Parathyroid adenoma (tissue), 2 donors: ENCODE data around the gene NDST3.

Experiments used
- H2AFZ ChIP-seq: fragments of 300-600 bp; sonication (generic); one replicate; pipeline ENCODE4 v1.7.0; 2017; ENCODE audit warnings: antibody characterized with exemption, mild to moderate bottlenecking
- H3K27ac ChIP-seq: fragments of 300-600 bp; sonication (generic); one replicate; pipeline ENCODE4 v1.7.0; 2017
- H3K27me3 ChIP-seq: fragments of 300-600 bp; sonication (generic); one replicate; pipeline ENCODE4 v1.7.0; 2017; ENCODE audit warnings: low read length; ENCODE audit not compliant: control insufficient read depth, insufficient read depth
- H3K36me3 ChIP-seq: fragments of 300-600 bp; sonication (generic); one replicate; pipeline ENCODE4 v1.7.0; 2017; ENCODE audit warnings: low read length; ENCODE audit not compliant: control insufficient read depth, insufficient read depth
- H3K4me1 ChIP-seq: fragments of 300-600 bp; sonication (generic); one replicate; pipeline ENCODE4 v1.7.0; 2017; ENCODE audit warnings: control low read depth
- H3K4me2 ChIP-seq: fragments of 300-600 bp; sonication (generic); one replicate; pipeline ENCODE4 v1.7.0; 2017; ENCODE audit warnings: low read length
- H3K4me3 ChIP-seq: fragments of 300-600 bp; sonication (generic); one replicate; pipeline ENCODE4 v1.7.0; 2017; ENCODE audit warnings: low read depth, low read length
- H3K79me2 ChIP-seq: fragments of 300-600 bp; sonication (generic); one replicate; pipeline ENCODE4 v1.7.0; 2017; ENCODE audit warnings: control low read depth
- H3K9ac ChIP-seq: fragments of 300-600 bp; sonication (generic); one replicate; pipeline ENCODE4 v1.7.0; 2017; ENCODE audit warnings: mild to moderate bottlenecking
- H3K9me3 ChIP-seq: fragments of 300-600 bp; sonication (generic); one replicate; pipeline ENCODE4 v1.7.0; 2017; ENCODE audit warnings: low read length; ENCODE audit not compliant: control insufficient read depth
- CTCF ChIP-seq: fragments of 300-600 bp; sonication (generic); IDR thresholded peaks from one replicate; pipeline ENCODE4 v1.7.0; 2017; ENCODE audit warnings: antibody characterized with exemption, mild to moderate bottlenecking
- donor health status: primary hyperparathyroidism.

The NDST3 gene

DNA sequence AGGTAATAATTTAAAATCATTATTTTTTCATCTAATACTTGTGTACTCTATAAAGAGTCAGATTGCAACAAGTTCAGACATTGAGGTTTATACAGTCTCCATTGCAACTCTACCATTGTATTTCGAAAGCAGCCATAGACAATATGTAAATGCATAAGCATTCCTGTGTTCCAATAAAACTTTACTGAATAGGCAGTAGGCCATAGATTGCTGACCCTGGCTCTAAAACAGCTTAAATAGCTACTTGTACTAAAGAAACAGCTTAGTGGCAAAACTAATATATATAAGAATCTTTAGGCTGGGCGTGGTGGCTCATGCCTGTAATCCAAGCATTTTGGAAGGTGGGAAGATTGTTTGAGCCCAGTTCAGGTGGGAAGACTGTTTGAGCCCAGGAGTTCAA lies 203.2 kb downstream of the NDST3 start:
- Histone ChIP-seq H3K27ac (no peak overlapping the region), H3K9ac (no peak overlapping the region), H3K9me3 (no peaks in the 10 kb centered on the region), H2AFZ (no peak overlapping the region), H3K4me3 (no peak overlapping the region), H3K27me3 (no peaks in the 10 kb centered on the region), H3K36me3 (no peaks in the 10 kb centered on the region), H3K4me2 (no peak overlapping the region), H3K79me2 (no peaks in the 10 kb centered on the region), H3K4me1 (no peaks in the 10 kb centered on the region)
- no peak for TF ChIP-seq CTCF

DNA sequence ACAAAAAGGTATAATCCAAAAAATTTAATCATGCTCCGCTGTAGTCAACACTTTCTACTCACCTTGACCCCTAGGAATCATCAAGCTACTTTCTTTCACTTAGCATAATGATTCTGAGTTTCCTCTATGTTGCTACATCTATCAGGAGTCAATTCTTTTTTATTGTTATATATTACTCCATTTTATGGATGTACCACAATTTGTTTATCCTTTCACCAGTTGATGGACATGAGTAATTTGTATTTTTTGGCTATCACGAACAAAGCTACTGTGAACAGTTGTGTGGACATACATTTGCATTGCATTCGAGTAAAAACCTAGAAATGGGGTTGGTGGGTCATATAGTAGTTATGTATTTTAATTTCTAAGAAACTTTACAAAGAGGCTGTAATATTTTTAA lies 215.6 kb downstream of the NDST3 start:
- Histone ChIP-seq H3K4me3 (no peak overlapping the region), H3K36me3 (no peaks in the 10 kb centered on the region), H3K4me1 (no peaks in the 10 kb centered on the region), H3K27ac (no peak overlapping the region), H2AFZ (no peak overlapping the region), H3K27me3 (no peaks in the 10 kb centered on the region), H3K4me2 (no peak overlapping the region), H3K9me3 (no peaks in the 10 kb centered on the region), H3K79me2 (no peaks in the 10 kb centered on the region), H3K9ac (no peak overlapping the region)
- TF ChIP-seq CTCF, result no peak

- no peaks in the 10 kb centered on the region for H3K4me1 ChIP-seq
- H2AFZ ChIP-seq, result no peak overlapping the region
- H3K4me3 ChIP-seq, result no peak overlapping the region
- no peaks in the 10 kb centered on the region for H3K79me2 ChIP-seq
- no peaks in the 10 kb centered on the region for H3K9me3 ChIP-seq
- H3K9ac ChIP-seq, result no peak overlapping the region
- no peak for TF ChIP-seq CTCF
- H3K27ac ChIP-seq, result no peak overlapping the region
- no peaks in the 10 kb centered on the region for H3K36me3 ChIP-seq
- no peak overlapping the region for H3K4me2 ChIP-seq
- H3K27me3 ChIP-seq, result no peaks in the 10 kb centered on the region
Observed at GRCh38 chr4:118254368-118254767, 220.1 kb downstream of the NDST3 start.

DNA sequence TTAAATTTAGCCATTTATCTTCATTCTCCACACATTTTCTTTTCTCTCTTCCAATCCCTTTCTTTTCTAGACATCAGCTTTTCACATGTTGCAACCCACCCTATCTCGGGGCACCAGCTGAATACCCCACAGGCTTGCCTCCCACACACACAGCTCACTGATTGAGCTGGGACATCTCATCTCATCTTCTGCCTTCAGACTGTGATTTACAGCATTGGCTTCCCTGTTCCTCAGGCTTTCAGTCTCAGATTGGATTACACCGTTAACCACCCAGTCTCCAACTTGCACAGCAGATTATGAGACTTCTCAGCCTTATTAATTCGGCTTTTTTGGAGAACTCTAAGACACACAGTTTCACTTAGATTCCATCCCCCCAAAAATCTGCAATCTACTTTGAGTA lies 224.8 kb downstream of the NDST3 start:
- no peaks in the 10 kb centered on the region for H3K4me1 ChIP-seq
- no peak overlapping the region for H3K4me2 ChIP-seq
- no peak overlapping the region for H3K4me3 ChIP-seq
- no peak overlapping the region for H3K9ac ChIP-seq
- H2AFZ ChIP-seq, result no peak overlapping the region
- H3K27me3 ChIP-seq, result no peaks in the 10 kb centered on the region
- H3K36me3 ChIP-seq, result no peaks in the 10 kb centered on the region
- no peak overlapping the region for H3K27ac ChIP-seq
- no peaks in the 10 kb centered on the region for H3K9me3 ChIP-seq
- TF ChIP-seq CTCF, result no peak
- H3K79me2 ChIP-seq, result no peaks in the 10 kb centered on the region

- Histone ChIP-seq H3K79me2 (no peaks in the 10 kb centered on the region), H3K36me3 (no peaks in the 10 kb centered on the region), H3K4me3 (no peak overlapping the region), H3K4me2 (no peak overlapping the region), H3K9ac (no peak overlapping the region), H2AFZ (no peak overlapping the region), H3K9me3 (no peaks in the 10 kb centered on the region), H3K27ac (no peak overlapping the region), H3K4me1 (no peaks in the 10 kb centered on the region), H3K27me3 (no peaks in the 10 kb centered on the region)
- TF ChIP-seq CTCF, result no peak
Observed at GRCh38 chr4:118260309-118260708, 226.0 kb downstream of the NDST3 start.
